Measurements from ENCODE around the gene LIMS2.

LIMS2 gene

DNA sequence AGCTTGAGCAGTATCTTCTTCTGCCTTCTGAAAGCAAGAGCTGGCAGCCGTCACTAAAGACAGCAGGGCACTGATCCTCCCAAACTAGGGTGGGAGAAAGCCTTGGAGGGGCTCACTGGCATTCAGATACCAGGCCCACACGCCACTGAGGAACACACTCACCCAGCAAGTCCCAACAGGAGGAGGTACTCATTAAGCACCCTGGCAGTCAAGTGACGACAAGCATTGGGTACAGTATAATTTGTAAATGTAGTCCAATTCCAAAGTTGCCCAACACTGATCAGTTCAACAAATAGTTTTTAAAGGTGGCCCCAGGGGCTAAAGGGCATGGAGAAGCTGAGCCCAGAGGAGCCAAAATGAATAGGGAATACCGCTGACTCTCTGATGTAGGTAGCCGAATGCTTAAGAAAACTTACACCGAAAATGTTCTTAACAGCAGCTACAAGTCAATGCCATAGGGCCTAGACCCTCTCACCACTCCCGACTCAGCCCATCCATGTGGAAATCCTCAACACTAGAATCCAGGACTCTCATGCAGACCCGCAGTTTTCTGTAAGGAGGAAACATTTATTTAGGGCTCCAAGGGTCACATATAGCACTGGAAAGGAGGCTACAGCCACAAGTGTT lies 9.9 kb downstream of the LIMS2 start:
- ATAC-seq, result no peak
- TF ChIP-seq ZC3H10 (CRISPR knock-in tag; IDR thresholded peaks at IDR 0.05) (no peak), TCF4 (CRISPR knock-in tag; IDR thresholded peaks at IDR 0.05; ENCODE audit: borderline replicate concordance) (no peak), ZNF70 (CRISPR knock-in tag; IDR thresholded peaks at IDR 0.05) (no peak), OSR1 (CRISPR knock-in tag; IDR thresholded peaks at IDR 0.05) (no peak), ARNTL (CRISPR knock-in tag; IDR thresholded peaks at IDR 0.05; ENCODE audit: borderline replicate concordance, low read depth) (no peak), GLIS3 (CRISPR knock-in tag; IDR thresholded peaks at IDR 0.05) (no peak), SNAI2 (CRISPR knock-in tag; IDR thresholded peaks at IDR 0.05) (no peak), ESRRG (CRISPR knock-in tag; IDR thresholded peaks at IDR 0.05) (no peak), CSDC2 (CRISPR knock-in tag; IDR thresholded peaks at IDR 0.05) (no peak), ZFP3 (CRISPR knock-in tag; IDR thresholded peaks at IDR 0.05) (no peak), ZNF565 (CRISPR knock-in tag; conservative IDR thresholded peaks at IDR 0.05; ENCODE audit: low read depth) (no peak), BACH2 (CRISPR knock-in tag; IDR thresholded peaks at IDR 0.05; ENCODE audit: borderline replicate concordance) (no peak), ZNF8 (CRISPR knock-in tag; IDR thresholded peaks at IDR 0.05) (no peak), RARB (CRISPR knock-in tag; IDR thresholded peaks at IDR 0.05) (no peak), ZFP30 (CRISPR knock-in tag; IDR thresholded peaks at IDR 0.05) (no peak), PPARA (CRISPR knock-in tag; IDR thresholded peaks at IDR 0.05; ENCODE audit: borderline replicate concordance) (no peak), ISL1 (CRISPR knock-in tag; IDR thresholded peaks at IDR 0.05) (no peak)
- TF ChIP-seq, protein P1, sequence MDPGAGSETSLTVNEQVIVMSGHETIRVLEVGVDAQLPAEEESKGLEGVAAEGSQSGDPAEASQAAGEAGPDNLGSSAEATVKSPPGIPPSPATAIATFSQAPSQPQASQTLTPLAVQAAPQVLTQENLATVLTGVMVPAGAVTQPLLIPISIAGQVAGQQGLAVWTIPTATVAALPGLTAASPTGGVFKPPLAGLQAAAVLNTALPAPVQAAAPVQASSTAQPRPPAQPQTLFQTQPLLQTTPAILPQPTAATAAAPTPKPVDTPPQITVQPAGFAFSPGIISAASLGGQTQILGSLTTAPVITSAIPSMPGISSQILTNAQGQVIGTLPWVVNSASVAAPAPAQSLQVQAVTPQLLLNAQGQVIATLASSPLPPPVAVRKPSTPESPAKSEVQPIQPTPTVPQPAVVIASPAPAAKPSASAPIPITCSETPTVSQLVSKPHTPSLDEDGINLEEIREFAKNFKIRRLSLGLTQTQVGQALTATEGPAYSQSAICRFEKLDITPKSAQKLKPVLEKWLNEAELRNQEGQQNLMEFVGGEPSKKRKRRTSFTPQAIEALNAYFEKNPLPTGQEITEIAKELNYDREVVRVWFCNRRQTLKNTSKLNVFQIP (CRISPR knock-in tag; IDR thresholded peaks at IDR 0.05; ENCODE audit: borderline replicate concordance, low read depth), result no peak
- TF ChIP-seq, protein P2, sequence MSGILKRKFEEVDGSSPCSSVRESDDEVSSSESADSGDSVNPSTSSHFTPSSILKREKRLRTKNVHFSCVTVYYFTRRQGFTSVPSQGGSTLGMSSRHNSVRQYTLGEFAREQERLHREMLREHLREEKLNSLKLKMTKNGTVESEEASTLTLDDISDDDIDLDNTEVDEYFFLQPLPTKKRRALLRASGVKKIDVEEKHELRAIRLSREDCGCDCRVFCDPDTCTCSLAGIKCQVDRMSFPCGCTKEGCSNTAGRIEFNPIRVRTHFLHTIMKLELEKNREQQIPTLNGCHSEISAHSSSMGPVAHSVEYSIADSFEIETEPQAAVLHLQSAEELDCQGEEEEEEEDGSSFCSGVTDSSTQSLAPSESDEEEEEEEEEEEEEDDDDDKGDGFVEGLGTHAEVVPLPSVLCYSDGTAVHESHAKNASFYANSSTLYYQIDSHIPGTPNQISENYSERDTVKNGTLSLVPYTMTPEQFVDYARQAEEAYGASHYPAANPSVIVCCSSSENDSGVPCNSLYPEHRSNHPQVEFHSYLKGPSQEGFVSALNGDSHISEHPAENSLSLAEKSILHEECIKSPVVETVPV (CRISPR knock-in tag; IDR thresholded peaks at IDR 0.05), result no peak
- TF ChIP-seq, protein P3, sequence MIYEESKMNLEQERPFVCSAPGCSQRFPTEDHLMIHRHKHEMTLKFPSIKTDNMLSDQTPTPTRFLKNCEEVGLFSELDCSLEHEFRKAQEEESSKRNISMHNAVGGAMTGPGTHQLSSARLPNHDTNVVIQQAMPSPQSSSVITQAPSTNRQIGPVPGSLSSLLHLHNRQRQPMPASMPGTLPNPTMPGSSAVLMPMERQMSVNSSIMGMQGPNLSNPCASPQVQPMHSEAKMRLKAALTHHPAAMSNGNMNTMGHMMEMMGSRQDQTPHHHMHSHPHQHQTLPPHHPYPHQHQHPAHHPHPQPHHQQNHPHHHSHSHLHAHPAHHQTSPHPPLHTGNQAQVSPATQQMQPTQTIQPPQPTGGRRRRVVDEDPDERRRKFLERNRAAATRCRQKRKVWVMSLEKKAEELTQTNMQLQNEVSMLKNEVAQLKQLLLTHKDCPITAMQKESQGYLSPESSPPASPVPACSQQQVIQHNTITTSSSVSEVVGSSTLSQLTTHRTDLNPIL (CRISPR knock-in tag; IDR thresholded peaks at IDR 0.05; ENCODE audit: low read depth), result no peak

DNA sequence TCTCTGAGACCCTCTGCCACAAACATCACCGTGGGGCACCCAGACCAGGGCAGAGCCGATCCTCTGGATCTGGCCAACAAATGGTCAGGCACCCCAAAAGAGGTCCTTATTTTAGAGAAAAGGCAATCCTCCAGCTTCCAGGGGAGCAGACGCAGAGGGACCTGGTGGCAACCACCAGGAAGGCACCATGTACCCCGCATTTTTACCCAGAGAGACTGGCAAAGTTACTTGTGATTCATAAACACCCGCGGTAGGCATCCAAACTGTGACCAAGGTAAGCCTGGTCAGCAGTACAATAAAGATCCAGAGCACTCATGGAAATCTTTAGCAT lies 10.5 kb downstream of the LIMS2 start:
- no peak for ATAC-seq
- TF ChIP-seq ARNTL (CRISPR knock-in tag; IDR thresholded peaks at IDR 0.05; ENCODE audit: borderline replicate concordance, low read depth) (no peak), GLIS3 (CRISPR knock-in tag; IDR thresholded peaks at IDR 0.05) (no peak), ZFP30 (CRISPR knock-in tag; IDR thresholded peaks at IDR 0.05) (no peak), BACH2 (CRISPR knock-in tag; IDR thresholded peaks at IDR 0.05; ENCODE audit: borderline replicate concordance) (no peak), TCF4 (CRISPR knock-in tag; IDR thresholded peaks at IDR 0.05; ENCODE audit: borderline replicate concordance) (no peak)
- TF ChIP-seq, protein P3 (CRISPR knock-in tag; IDR thresholded peaks at IDR 0.05; ENCODE audit: low read depth), result no peak

DNA sequence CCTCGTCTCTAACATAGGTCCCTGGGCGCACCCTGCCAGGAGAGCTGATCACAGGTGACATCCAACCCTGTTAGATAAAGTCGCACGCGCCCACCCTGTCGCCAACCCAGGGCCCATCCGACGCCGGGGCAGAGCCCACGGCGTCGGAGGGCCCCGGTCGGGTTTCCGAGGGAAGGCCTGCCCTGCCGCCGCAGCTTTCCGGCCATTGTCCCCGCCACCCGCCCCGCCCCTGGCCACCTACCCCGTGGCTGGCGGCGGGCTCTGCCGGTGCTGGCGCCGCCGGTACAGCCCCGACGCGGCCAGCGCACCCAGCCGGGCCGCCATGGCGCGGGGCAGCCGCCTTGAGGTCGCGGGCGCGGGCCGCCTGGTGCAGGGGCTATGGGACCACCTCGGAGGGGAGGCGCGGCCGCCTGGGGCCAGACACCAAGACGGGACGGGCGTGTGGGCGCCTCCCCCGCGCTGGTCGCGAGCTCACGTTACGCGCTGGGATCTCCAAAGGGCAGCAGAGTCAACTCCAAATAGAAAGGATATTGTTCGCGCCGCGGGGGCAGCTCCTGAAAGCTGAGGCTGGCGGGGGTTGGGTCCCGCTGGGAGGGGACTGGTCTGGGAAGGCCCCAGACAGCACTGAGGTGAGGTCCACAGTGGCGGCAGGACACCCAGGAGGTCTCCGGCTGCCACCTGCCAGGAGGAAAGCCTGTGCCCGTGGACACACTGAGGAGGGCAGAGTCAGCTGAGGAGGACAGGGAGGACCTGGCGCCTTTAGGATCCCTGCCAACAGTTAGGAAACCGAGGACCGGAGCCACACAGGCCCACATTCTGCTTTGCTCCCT lies 11.1 kb downstream of the LIMS2 start:
- no peak for ATAC-seq
- TF ChIP-seq, protein P1 (CRISPR knock-in tag; IDR thresholded peaks at IDR 0.05; ENCODE audit: borderline replicate concordance, low read depth), result no peak
- TF ChIP-seq CSDC2 (CRISPR knock-in tag; IDR thresholded peaks at IDR 0.05) (no peak), PPARA (CRISPR knock-in tag; IDR thresholded peaks at IDR 0.05; ENCODE audit: borderline replicate concordance) (no peak), GLIS3 (CRISPR knock-in tag; IDR thresholded peaks at IDR 0.05) (no peak), ZNF565 (CRISPR knock-in tag; conservative IDR thresholded peaks at IDR 0.05; ENCODE audit: low read depth) (no peak), ZFP30 (CRISPR knock-in tag; IDR thresholded peaks at IDR 0.05) (no peak)
